NCI-H2081 (cell line): ENCODE measurements around the gene STXBP6.
A peak's percentile ranks its signal among the peaks of the same experiment; 100 is the strongest.

Experiments used
- DNase-seq, 2 experiments: peaks; one replicate each; lab custom pipeline; 2025; lab: John Stamatoyannopoulos, UW

Gene STXBP6

GRCh38 chr14:25015761-25016160 is 34.2 kb downstream of the STXBP6 start:
- no peak for DNase-seq

GRCh38 chr14:25014440-25014839 is 35.5 kb downstream of the STXBP6 start:
- DNase-seq: no peak

GRCh38 chr14:25011095-25011494 is 38.9 kb downstream of the STXBP6 start:
- DNase-seq: no peak

DNA sequence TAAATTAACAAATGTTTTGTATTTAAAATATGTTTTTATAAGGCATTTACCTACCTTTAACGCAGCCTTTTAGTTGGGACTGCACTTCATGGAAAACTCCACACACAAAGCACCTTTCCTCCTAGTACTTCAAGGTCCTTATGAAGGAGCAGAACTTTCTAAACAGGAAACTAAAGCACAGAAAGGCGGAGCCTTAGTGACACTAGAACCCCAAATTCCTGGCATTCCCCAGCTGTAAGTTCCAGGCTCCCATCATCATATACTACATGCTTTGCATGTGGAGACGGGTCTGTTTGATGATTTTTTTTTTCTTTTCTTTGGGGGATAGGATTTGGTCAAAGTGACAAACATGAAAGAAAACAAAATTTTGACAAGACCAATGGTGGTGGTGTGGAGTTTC is 39.5 kb downstream of the STXBP6 start:
- DNase-seq: no peak

- DNase-seq: no peak
Measured at GRCh38 chr14:25009891-25010290, 40.1 kb downstream of the STXBP6 start.

DNA sequence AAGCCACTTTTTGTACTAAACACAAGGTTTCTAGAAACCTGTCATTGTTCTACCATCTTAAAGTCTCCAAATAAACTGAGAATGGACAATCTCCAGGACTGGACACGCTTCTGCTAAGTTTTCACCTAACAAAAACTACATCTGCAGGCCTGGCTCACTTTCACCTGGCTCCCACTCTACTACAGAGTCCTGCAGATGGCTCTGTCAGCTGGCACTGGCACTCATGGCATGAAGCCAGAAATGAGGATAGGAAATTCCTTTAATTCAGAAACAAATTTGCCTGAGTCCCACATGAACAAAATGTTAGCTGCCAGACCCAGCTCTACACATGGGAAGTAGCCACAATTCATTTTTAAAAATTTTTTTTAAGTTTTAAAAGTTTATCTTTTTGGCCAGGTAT is 42.1 kb downstream of the STXBP6 start:
- DNase-seq: peak in 1 of 2 experiments; percentile 19

GRCh38 chr14:25006961-25007795 is 42.8 kb downstream of the STXBP6 start:
- DNase-seq: no peak

GRCh38 chr14:25006031-25006430 is 43.9 kb downstream of the STXBP6 start:
- no peak for DNase-seq

GRCh38 chr14:25004389-25004809 is 45.5 kb downstream of the STXBP6 start:
- DNase-seq: no peak

DNA sequence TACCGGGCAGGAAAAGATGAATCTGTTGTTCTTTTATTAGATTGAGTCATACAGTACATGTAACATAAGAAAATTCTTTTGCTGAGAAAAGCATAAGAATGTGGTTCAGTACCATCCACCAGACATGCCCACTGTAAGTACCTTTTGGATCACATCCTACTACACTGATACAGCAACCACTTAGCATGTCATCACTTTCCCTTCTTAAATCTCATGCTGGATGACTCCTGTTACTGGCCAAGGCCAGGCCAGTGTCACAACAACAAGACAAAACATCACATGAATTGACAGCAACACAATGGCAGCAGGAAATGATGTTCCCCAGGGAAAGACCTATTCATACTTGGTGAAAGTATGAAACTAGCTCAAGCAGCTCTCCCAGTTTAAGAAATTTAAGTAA is 46.4 kb downstream of the STXBP6 start:
- no peak for DNase-seq

DNA sequence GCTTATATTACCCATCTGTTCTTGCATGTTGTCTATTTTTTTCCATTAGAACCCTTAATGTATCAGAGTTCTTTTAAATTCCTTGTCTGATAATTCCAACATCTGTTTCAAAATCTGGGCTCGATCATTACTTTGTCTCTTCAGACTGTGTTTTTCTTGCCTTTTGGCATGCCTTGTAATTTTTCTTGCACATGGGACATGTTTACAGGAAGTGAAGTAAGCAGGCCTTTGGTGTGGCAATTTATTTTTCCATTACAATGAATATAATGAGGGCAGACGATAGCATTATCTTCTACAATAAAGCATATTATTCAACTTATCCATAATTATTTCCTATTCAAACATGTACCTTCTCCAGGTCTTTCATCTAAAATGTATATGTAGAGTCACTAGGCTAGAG is 48.3 kb downstream of the STXBP6 start:
- DNase-seq: no peak

DNA sequence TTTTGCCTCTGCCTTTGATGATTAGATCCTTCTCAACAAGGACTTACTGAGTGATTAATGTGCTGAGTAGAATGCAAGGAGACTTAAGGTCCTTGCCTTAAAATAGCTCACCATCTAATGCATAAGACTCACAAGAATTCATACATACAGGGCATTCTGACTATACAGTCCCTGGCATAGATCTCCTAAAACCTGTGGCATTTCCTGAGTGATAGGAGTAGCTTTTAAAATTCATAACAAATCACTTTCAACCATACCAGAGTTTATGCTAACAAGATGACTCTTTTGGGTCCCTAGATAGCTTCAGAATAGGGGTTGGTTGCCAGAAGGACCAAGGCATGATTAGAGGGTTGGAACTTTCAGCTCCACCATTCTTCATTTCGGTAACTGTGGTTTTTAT is 48.8 kb downstream of the STXBP6 start:
- no peak for DNase-seq

- no peak for DNase-seq
Measured at GRCh38 chr14:24999157-24999556, 50.8 kb downstream of the STXBP6 start.

DNA sequence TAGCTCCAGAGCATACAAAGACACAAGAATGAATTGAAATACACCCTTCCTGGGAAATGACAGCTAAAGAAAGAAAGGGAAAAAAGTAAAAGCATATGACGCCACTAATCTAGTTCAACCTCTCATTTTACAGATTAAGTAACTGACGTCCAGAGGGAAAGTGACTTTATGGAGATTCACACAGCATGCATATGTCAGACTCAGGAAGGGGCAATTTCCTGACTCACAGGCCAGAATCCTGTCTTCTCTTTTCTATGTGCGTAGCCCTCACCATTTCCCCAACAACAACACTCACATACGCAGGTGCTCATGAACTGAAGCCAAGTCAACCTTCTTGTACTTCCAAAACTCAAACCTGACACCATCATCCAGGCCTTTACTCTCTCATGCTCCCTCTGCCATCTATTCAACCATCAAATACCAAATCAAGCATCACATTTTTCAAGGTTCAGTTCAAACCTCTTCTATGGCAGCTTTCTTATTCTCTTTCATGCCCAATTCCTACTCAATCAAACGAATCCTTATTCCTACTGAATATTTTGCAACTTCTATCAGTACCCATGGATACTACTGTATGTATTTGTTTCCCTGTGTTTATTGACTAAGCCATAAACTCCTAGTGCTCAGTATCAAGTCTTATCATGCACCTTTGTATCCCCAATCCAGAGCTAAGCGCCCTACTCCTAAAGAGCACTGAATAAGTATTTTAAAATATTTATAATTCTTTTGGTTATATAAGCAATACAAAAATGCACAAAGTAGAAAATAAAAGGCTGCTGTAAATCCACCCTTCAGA is 52.8 kb downstream of the STXBP6 start:
- no peak for DNase-seq

- no peak for DNase-seq
Measured at GRCh38 chr14:24995016-24995415, 54.9 kb downstream of the STXBP6 start.

DNA sequence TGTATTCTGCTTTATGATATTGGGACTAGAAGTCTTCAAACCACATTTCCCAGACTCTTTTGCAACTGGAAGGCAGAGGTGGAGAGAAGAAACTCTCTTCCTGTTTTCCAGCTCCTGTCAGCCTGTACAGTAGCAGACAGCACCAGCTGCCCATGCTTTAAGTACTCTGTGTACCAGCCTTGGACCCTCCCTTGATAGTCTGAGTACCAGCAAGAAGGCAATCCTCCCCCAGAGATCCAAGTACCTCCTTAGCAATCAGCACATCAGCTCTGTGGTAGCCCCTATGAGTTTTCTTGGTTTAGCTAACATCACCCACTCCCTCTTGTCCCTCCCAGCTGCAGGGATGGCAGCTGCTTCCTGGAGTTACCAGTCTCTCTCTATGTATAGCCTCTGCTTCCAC is 56.3 kb downstream of the STXBP6 start:
- no peak for DNase-seq

DNA sequence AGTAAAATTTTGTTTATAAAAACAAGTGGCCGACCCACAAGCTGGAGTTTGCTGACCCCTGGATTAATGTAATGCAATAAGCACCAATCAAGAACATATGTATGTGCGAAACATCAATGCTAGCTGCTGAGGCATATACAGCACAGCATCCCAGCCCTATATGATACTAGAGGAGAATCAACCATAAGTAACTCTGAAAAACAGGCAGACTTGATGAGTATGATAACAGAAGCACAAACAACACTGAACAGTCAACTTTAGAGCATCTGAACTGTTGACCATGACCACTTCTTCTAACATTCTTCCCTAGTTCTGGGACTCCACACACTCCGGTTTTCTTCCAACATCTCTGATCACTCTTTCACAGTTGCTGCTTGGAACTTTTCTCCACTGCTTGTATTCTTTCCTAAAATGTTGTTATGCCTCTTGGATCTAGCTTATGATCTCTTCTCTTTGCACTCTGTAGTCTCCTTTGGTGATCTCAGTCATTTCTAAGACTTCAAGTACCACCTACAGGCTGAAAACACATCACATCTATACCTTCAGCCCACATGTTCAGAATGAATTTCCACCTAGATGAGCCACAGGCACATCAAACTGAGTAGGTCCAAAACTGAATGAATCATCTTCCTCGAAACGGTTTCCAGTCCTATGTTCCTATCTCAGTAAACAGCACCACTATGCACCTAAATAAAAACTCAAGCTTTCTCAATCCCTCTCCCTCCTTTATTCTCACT is 57.2 kb downstream of the STXBP6 start:
- DNase-seq: no peak

GRCh38 chr14:24991821-24992220 is 58.1 kb downstream of the STXBP6 start:
- DNase-seq: no peak

- DNase-seq: no peak
Measured at GRCh38 chr14:24991288-24991687, 58.7 kb downstream of the STXBP6 start.

GRCh38 chr14:24990773-24991172 is 59.2 kb downstream of the STXBP6 start:
- no peak for DNase-seq

- DNase-seq: no peak
Measured at GRCh38 chr14:24990050-24990449, 59.9 kb downstream of the STXBP6 start.

- no peak for DNase-seq
Measured at GRCh38 chr14:24988760-24989159, 61.2 kb downstream of the STXBP6 start.
